ENCODE data around the gene CCDC188. TPM values are rescaled to one million over a fixed set of nuclear protein-coding genes. Genes with fewer than 3 reads are reported as not detected.

Gene CCDC188
- total RNA-seq, result 1 to 10 TPM in 1 of 2 donors, under 1 TPM in 1; 0.58 to 1.5 TPM
- long read RNA-seq, result 0 reads

GRCh38 chr22:20150381-20151275 lies at the start of gene CCDC188:
CCDC188 (minus strand) TSS chr22:20151055; CDS start chr22:20150986, 69 bp downstream.
- no peak for ATAC-seq

GRCh38 chr22:20199906-20200305 lies 49.1 kb upstream of the CCDC188 start:
- ATAC-seq (no peak), DNase-seq (no peak)
- intact Hi-C loops (cut with DNase I, micrococcal nuclease), result no loop called here

More at GRCh38 chr22:20150381-20151275, at the start of gene CCDC188:
- intact Hi-C loops (cut with DNase I, micrococcal nuclease), result no loop called here
- DNase-seq, result no peak

DNA sequence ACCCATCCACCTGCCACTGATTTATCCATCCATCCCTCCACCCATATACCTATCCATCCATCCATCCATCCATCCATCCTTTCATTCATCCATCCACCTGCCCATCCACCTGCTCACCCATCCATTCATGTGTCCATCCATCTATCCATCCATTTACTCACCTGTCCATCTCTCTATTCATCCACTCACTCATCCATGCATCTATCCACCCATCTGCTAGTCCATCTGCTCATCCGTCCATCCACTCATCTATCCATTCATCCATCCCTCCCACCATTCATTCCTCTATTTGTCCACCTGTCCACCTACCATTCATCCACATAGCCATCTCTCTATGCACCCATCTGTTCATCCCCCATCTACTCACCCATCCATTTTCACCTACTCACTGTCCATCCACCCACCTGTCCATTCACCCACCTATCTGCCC lies 48.6 kb upstream of the CCDC188 start:
- intact Hi-C loops (cut with DNase I, micrococcal nuclease), result no loop called here
- DNase-seq (no peak), ATAC-seq (no peak)

DNA sequence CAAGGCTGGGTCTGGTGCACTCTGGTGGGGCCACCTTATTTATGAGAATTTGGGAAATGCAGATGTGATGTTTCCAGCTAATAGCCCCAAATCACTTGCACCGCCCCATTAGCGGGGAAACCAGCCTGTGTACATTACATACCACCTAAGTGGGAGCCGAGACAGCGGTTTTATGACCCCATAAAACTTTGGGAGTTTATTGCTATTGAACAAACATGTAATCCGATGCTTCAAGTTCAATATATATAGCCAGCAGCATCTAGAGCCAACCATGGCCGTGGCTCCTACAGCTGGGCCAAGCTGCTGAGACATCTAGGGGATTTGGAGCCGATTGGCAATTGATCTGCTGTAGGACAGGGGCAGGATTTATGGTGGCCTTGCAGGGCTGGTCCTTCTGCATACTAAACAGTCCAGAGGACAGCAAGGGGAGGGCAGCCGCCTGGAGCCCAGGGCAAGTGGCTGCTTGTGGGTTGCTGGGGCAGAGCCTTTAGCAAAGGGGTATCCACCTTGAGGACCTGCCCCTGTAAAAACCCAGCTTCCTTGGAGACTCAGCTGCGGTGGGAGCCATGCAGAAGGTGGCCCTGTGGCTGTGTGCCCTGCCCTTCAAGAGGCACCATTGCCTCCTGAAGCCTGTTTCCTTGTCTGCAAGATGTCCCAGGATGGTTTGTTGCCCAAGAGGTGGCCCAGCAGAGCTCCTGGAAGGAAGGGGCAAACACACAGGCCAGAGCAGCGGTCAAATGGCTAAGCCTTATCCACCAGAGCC lies 47.9 kb upstream of the CCDC188 start:
- ATAC-seq (peak; percentile 52), DNase-seq (no peak)
- intact Hi-C loops (cut with DNase I, micrococcal nuclease), result no loop called here

DNA sequence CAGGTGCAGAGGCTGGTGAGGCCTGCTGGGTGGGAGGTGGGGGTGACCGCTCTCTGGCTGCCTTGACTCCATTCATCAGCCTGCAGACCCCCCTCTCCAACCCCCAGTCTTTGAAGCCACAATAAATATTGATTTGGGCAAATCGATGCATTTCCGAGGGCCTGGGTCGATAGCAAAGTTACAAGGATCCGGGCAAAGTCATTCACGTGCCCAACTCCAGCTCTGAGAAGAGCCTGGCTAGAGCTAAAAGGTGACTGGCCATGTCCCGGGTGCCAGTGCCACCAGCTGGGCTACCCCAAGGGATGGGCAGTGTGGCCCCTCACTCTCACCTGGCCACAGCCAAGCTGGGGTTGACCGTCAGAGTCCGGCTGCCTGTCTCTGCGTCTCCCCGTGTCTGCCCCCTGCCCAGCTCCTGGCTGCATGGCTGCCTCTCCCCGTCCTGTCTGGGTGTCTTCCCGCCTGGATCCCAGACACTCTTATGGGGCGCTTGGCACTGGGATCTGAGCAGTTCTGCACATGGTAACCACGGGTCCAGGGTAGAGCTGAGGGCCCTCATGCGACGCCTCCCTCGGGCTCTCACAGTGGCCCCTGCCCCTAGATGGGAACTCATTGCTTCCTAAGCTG lies 46.7 kb upstream of the CCDC188 start:
- no peak for ATAC-seq
- intact Hi-C loops (cut with DNase I, micrococcal nuclease), result no loop called here
- no peak for DNase-seq

GRCh38 chr22:20196094-20196842 lies 45.4 kb upstream of the CCDC188 start:
- DNase-seq (no peak), ATAC-seq (no peak)
- intact Hi-C loops (cut with DNase I, micrococcal nuclease), result no loop called here

DNA sequence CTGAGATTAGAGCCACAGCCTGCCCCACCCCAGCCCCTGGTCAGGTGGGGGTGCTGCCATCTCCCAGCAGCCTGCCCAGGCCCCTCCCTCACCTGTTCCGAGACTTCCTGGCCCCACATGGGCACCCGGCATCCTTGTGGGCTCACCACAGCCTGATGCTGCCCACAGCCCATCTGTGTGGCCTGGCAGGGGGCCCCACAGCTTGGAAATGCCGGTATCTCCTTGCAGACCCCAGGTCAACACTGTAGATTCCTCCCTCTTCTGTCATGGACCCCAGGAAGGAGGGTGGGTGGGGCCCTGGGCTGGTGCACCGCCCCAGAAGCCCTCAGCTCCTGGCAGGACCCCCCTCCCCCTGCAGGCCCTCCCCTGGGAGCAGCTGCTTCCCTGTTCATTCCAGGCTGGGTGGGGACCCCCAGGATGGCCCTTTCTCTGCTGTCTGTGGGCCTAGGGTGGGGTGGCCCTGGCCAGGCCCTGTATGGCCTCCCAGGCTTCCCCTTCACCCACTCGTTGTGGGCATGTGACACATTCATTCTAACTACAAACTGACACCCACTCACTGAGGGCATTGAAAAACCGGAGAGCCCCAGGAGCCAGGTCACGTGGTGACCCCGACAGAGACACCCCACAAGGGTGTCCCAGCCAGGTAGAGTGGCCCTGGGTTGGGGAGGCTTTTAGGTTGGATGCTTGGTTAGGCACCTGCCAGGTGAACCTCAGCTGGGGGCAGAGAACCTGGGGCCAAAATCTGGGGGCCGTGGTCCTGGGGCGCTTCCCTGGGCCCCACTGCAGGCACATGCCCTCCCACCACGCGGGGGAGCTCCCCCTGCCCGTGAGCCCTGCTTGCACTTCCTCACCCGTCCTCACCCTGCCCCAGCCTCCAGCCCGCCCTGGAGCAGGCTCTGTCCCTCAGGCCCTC lies 44.1 kb upstream of the CCDC188 start:
- intact Hi-C loops (cut with DNase I, micrococcal nuclease), result no loop called here
- DNase-seq (no peak), ATAC-seq (no peak)

- intact Hi-C loops (cut with DNase I, micrococcal nuclease), result no loop called here
- ATAC-seq (no peak), DNase-seq (no peak)
These were observed 43.1 kb upstream of the CCDC188 start for GRCh38 chr22:20193761-20194494.

- no peak for DNase-seq
- intact Hi-C loops (cut with DNase I, micrococcal nuclease), result no loop called here
- ATAC-seq, result no peak
These were observed 42.3 kb upstream of the CCDC188 start for GRCh38 chr22:20192972-20193760.

- intact Hi-C loops (cut with DNase I, micrococcal nuclease), result no loop called here
- ATAC-seq, result no peak
- no peak for DNase-seq
These were observed 41.6 kb upstream of the CCDC188 start for GRCh38 chr22:20192293-20192971.

GRCh38 chr22:20191803-20192202 lies 40.9 kb upstream of the CCDC188 start:
- no peak for ATAC-seq
- intact Hi-C loops (cut with DNase I, micrococcal nuclease), result no loop called here
- DNase-seq, result no peak

DNA sequence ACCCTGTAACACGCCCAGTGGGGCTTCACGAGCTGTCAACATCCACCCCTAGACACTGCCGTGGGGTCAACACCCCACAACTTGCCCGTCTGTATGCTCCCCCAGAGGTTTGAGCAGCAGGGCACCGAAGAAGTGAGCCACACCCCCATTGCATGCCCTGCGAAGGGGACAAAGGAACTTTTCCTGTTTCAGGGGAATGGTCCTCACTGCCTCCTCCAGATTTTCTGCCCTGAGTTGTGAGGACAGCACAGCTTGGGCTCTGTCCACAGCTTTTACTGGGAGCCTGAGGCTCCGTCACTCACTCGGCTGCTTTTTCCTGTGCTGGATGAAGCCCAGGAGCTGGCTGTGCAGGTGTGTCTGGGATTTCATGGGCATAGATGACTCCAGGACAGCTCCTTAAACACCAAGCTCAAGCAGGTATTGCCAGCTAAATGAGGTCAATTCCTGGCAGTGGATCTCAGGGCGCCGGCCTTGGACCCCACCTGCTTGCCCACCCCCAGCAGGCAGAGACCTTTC lies 40.2 kb upstream of the CCDC188 start:
- DNase-seq (no peak), ATAC-seq (no peak)

DNA sequence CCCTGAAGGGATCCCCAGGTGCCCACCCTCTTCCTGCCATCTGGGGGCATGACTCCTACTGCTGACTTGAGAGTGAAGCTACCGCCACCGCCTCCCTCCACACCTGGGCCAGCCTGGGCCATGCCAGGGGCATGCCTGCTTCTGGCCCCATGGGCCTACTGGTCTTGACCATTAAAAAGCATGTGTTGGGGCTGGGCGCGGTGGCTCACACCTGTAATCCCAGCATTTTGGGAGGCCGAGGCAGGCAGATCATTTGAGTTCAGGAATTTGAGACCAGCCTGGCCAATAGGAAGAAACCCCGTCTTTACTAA lies 37.7 kb upstream of the CCDC188 start:
- intact Hi-C loops (cut with DNase I, micrococcal nuclease), result no loop called here
- ATAC-seq (no peak), DNase-seq (no peak)

More for the DNA sequence above, 40.2 kb upstream of the CCDC188 start:
- intact Hi-C loops (cut with DNase I, micrococcal nuclease), result no loop called here

DNA sequence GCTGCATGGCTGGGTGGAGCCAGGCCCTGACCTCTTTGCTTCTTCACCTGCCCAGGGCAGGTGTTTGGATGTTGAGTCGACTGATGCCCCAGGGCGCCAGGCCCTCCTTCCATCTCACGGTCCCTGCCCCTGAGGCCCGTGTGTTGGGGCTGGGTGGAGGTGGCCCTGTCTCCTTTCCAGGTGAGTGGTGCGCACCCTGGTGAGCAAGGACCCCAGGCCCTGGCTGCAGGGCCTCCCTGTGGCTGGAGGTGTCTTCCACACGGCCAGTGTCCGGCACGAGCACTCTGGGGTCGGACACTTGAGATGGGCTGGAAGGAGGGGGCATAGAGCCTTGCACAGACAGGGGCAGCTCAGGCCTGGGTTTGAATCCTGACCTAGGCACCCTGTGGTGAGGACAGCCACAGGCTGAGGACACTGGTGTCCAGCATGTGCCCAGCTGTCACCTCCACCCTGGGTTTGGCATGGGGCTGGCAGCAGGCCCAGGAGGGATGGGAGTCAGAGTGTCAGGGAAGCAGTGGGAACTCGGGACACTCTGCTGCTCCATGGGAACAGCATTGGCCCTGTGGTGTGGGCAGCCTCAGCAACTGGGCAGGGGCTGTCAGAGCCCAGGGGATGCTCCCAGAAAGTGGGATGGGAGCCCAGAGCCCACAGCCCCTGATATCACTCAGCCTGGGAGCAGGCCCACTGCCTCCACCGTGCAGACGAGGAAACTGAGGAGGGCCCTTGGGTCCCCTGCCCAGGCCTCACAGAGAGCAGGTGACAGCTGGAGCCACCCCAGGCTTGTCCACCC lies 37.1 kb upstream of the CCDC188 start:
- DNase-seq (no peak), ATAC-seq (no peak)
- intact Hi-C loops (cut with DNase I, micrococcal nuclease), result no loop called here

Measured in left colon (tissue), 2 donors.